SIG-M5 treated with dmso at 0.1 percent for 504 hours (cell line): ENCODE results near the gene FAM50B.

Experiments
- DNase-seq: peaks from one replicate; lab custom pipeline; 2025; ENCODE audit not compliant: unreplicated experiment; lab: John Stamatoyannopoulos, UW

Gene FAM50B

DNA sequence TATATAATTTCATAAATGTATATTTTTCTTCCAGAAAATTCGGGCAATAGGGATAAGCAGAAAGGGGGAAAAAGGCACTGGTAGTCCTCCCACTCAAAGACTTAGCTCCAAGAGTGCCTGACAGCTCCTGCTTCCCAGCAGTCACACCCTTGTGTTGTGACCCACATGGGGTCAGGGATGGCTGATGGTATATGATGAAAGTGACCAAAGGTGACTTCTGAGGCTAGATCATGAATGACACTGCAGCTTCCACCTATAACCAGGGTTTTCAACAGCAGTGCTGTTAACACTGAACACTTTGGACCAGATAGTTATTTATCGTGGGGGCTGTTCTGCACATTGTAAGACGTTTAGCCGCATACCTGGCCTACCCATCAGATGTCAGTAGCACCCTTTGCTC is 22.3 kb downstream of the FAM50B start:
- no peak for DNase-seq

DNA sequence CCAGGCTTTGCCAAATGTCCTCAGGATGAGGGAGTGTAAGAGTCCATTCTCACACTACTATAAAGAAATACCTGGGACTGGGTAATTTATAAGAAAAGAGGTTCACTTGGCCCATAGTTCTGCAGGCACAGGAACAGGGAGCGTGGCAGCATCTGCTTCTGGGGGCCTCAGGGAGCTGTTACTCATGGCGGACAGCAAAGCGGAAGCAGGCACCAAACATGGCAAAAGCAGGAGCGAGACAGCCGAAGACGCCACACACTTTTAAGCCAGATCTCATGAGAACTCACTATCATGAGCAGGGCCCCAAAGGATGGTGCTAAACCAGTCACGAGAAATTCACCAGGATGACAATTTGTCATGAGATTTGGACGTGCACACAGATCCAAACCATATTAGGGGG is 22.8 kb downstream of the FAM50B start:
- DNase-seq: no peak

DNA sequence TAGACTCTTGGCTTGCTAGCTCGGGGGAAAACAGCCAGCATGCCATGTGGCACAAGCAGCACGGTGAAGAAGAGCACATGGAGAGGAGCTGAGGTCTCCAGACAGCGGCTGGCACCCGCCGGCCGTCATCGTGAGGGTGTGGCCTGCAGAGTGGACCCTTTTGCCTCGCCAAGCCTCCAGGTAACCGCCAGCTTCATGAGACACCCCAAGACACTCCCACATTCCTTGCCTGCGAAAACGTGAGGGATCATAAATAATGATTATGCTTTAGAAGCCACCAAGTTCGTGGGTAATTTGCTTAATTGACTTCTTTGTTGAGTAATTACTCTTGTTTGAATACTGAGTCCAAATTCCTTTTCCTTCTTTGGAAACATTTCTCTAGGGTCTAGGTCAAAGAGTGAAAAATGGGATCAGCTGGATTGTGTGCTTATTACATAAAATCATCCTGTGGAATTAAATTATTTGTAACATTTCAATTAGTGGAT is 23.2 kb downstream of the FAM50B start:
- no peak for DNase-seq

DNA sequence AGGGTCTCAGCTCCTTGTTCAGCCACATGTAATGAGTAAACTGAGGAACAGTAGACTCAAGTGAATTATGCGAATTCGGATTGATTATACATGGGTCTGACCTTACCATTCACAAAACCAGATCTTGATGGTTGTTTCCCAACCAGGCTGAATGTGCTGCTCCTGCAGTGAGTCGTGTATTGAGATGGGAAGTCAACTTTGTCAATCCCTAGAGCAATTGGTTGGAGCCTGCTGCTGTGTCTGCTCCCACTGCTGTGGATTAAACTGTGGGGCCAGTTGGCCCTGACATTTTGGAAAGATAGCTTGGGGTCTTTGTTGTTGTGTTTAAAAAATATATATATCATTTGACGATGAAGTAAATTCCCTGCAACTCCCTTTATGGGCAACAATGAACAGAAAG is 23.9 kb downstream of the FAM50B start:
- DNase-seq: no peak

DNA sequence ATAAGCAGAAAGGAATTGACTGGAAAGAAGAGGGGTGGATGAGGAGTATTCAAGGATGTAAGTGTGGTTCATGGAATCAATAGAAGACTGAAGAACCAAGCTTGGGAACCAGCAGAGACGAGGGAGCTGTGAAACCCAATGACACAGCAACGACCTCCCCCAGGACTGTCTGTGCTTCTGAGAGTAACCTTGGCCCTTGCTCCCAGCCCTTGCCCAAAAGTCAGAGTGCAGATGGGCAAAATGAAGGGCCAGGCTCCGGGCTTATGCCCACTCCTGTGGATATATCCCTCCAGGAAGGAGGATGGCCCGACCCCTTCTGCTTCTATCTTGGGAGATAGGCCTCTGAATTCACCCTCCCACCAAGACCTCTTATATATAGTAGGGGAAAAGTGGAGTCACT is 24.9 kb downstream of the FAM50B start:
- DNase-seq: no peak

DNA sequence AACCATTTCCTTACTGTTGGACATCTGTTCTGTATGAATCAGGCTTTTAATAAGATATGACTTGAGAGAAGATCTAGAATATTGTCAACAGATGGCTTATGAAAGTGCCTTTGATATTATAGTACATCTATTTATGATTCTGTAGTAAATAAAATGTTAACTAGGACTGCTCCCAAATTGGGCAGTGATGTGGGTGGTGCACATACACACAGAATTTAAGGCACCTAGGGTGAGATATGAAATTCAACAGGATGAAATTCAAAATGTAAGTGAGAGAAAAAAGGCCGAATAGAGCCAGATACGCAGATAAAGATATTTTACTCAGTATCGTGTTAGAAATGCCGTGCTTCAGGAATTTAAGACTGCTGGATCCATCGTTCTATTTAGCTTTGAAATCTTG is 26.3 kb downstream of the FAM50B start:
- no peak for DNase-seq

DNA sequence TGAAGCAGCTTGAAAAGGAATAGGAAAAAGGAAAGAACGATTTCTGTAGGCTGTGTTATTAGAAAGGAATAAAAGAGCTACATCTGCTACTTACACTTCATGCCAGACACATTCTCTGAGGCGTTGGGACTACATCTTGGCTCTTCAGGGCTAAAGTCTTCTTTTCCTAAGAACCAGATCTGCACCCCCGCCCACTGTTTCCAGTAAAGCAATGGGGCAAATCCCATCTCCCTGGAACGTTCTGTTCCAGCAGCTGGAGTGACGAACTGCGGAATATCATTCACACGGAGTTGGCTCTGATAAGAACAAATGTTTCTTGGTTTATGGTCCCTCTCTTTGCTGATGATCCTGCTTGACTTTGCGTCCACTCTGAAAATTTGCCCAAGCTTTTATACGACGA is 26.9 kb downstream of the FAM50B start:
- no peak for DNase-seq

DNA sequence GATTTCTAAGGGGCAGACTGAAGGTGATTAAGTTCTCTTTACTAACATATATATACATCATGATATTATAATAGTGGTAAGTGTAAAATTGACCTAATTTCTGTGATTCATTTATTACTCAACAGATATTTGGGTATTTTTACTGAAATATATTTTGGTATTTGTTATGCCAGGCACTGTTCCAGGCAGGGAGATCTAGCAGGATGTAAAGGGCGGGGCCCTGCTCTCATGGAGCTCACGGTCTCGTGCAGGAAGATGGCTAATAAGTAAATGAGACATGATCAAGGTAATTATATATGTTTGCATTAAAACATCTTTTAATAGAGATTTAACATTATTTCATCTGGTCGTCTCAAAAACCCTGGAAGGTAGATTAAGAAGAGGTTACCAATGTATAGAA is 27.7 kb downstream of the FAM50B start:
- DNase-seq: no peak

DNA sequence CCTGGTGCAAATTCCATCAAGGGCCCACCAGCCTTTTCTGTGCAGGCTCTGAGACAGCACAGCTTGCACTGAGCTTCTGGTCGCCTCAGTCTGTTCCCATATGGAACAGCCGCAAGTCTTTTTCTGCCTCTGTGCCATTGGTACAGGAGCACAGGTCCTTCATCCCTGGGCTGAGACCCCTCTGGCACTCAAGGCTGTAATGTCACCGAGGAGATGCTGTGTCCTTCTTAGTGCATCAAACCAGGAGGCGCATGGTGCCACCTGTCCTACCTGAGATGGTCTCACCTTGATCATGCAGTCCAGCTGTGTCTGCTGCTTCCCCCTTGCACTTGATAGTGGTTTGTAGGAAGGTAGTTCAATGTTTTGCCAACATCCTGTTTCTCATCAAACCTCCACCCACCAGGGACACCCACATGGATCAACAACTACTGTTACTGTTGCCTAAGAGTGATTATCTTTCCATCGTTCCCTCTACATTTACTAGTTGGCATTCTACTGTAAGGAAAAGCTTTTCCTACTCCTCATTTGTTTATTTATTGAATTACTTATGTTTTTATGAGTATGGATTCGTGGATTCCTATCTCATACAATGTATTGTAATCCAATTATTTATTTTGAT is 29.0 kb downstream of the FAM50B start:
- no peak for DNase-seq

DNA sequence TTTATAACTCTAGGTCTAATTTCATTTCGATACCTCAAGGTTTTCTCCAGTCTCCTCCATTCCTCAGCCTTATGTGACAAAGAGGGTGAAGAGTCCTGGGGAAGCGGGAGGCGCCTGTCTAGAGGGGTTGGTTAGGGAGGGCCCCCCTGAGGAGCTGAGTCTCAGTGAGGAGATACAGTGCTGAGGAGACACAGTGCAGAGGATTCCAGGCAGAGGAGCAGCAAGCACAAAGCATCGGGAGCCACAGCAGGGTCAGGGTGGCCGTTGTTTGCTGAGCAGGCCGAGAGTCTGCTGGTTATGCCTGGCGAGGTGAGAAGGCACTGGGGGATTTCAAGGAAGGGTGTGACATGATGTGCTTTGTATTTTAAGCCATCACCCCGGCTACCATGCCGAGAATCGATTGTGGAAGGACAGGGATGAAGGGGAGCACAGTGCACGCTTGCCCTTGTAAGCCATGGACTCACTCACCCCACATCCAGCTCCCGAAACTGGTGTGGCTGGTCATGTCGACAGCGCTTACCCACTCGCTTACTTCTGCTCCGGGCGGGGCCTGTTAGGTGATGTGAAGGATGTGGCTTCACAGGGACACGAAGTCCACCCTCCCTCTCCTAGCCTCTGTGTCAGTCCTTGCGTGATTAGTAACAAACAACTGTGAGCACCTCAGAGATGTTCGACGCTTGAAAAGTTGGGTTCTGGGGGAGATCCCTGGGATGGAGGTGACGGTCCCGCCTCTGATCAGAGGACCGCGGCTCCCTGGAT is 30.2 kb downstream of the FAM50B start:
- DNase-seq: no peak

DNA sequence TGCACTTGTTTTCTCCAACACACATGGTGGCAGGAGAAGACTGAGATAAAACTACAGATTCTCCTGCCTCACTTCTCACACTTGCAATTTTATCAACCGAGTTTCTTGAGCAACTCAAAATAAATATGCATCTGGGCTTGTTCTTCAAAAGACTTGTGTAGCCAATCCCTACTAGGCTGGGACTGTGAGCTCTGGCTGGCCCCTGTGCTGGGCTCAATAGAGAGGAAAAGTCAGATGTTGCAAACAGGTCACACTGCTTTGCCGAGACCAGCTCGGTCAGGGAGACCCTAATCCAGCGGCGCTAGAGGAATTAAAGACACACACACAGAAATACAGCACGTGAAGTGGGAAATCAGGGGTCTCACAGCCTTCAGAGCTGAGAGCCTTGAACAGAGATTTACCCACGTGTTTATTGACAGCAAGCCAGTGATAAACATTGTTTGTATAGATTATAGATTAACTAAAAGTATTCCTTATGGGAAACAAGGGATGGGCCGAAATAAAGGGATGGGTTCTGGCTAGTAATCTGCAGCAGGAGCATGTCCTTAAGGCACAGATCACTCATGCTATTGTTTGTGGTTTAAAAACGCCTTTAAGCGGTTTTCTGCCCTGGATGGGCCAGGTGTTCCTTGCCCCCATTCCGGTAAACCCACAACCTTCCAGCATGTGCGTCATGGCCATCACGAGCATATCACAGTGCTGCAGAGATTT is 32.7 kb downstream of the FAM50B start:
- DNase-seq: no peak

DNA sequence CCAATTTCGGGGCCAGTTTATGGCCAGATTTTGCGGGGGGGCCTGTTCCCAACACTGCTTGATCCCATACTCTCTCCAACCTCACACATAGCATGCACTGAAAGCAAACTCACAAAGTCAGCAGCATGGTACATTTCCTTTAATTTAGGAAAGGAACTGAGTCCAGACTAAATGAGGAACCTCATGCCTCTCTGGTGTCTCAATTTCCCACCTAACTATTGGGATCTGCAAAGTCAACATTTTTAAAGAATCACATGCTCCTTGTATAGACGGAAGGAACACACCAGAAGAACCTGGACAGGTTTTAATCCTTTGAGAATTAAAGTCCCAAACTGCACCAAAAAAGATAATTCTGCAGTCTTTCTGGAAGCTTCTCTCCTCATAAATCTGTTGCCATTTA is 33.3 kb downstream of the FAM50B start:
- no peak for DNase-seq

DNA sequence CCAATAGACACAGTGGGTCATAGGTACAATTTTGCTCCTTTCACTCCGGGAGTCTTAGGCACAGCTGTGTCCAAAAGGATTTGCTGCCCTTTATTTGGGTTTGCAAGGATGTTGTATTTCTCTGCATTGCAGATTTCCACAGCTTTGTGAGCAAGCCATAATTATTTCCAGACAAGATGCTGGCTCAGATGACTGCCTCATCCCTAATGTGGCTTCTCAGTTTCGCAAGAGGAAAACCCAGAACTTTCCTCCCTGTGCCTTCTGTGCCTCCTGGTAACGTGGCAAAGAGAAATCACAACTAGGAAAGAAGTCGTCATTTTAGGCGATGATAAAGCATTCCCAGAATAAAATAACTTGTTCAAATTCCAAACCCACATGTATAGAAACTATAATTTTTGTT is 33.7 kb downstream of the FAM50B start:
- DNase-seq: no peak

DNA sequence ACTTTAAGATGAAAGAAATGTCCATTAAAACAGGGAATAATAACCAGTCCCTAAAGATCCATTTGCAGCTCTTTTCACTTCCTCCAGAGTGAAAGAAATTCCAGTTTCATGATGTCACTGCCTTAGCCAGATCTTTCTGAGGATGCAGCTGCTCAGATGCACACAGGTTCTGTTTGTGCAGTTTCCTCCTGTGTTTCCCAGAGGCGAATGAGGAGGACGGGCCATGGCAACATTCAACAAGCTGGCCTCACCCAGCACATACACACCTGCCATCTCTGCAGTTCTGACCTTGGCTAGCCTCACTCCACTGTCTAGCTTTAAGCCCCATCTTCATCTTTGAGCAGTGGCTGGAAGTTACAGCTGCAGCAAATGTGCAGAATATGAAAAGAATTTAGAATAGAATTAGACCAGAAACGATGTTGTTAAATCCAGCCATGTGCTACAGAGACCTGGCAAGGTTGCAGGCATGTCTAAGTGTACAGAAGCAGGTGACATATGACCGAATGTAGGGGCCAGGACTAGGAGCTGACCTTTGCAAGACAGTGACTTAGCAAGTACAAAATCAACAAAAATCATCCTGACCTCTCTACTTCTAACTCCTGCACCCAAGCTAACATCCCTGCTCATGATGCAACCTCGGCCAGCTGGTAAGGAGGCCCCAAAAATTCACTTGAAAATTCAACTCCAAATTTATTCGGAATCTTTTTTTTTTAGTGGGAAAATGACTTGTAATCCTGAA is 35.0 kb downstream of the FAM50B start:
- DNase-seq: no peak

DNA sequence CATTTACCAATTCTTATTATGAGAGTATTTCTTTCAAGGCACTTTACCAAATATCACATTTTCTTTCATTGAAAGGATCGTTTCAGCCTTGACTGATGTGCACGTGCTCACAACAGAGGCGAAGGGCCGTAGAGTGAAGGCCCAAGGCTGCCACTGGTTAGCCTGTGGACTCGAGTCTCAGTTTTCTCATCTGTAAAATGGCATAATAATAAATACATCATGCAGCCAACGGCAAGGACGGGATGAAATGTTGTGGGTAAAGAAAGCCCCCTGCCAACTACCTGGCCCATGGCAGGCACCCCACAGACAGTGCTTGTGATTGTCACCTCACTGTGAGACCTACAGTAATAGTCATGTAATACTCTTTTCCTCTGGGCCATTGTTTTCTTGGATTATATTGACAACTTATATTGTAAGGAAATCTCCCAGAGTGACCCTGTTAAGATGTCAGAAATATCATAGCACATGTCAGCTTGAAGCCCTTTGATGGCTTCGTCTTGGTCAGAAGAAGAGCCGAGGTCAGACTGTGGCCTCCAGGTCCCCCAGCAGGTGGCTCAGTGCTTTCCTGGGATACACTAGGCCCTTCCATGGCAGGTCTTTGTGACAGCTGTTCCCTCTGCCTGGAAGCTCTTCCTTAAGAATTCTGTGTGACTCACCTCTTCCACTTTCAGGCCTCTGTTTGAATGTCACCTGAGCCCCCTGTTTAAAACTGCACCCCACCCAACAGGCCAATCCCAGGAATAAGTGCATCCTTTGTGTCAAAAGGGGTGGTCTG is 36.3 kb downstream of the FAM50B start:
- no peak for DNase-seq

DNA sequence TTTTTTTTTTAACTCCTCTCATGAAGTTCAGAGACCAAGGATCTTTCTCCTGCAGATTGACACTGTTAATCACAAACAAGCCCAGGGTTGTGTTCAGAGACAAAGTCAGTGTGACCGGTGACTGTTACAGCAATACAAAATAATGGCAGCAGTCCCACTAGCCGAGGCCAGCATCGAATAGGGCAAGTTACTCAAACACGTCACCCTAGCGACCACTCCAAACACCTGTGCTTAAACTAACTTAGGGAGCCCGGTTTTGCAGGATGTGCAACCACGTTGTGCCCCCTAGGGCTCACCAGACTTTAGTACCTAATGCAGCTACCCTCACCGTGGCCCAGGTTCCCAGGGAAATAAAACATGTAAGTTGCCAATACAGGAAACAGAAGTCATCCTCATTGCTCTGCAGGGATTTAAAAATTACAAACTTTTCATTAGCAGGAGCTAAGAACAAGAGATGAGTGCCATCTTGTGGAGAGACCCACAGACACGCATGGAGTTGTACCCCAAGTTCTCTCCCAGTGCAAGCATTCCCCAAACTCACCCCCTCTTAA is 38.1 kb downstream of the FAM50B start:
- no peak for DNase-seq

DNA sequence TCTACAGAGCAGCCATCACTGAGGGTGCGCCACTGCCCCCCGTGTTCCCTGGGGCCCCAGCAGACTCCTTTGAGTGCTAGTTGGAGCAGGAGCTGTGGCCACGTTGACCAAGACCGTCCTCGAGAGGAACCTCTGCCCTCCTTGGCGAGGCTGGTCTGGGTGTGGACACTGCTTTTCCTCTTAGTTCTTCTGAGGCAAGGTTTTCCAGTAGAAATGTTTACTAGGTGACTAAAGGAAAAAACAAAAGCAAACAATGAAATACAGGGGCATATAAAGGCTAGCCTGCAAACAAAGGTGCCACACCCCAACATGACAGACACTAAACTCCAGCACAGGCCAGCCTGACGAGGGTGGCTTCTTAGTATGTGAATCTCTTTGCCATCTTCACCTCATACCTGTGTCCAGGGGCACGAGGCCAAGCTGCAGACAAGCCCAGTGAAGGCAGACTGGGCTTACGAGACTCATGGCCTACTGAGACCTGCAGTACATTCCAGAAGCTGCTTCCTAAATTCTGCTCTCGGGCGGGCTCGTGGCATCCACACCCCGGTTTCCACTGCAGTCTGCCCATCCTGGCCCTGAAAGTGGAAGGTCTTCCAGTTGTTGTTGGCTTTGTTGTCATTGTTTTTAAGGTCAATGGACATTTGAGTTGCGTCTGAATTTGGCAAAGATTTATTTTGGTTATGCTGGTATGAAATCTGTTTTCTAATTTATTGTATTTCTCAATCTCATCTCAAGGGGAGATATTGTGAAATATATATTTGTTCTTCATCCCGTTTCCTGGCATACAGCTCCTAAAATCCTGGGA is 39.2 kb downstream of the FAM50B start:
- no peak for DNase-seq

DNA sequence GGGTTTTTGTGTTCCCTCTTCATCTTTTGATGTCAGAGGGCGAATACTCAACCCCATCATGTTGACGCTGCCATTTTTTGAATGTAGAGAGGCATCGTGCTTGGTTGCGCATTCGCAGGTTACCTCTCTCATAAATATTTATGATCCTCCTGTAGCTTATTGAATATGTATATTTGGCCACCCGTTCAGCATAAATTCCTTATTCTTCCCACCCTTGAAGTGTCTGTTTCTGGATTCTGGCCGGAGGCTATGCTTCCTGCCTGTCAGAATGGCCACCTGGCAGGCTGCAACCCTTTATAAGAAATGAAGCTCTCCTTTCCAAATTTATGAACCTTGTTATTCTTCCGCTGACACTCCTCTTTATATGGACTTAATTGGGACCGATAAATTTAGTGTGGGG is 40.9 kb downstream of the FAM50B start:
- no peak for DNase-seq

DNA sequence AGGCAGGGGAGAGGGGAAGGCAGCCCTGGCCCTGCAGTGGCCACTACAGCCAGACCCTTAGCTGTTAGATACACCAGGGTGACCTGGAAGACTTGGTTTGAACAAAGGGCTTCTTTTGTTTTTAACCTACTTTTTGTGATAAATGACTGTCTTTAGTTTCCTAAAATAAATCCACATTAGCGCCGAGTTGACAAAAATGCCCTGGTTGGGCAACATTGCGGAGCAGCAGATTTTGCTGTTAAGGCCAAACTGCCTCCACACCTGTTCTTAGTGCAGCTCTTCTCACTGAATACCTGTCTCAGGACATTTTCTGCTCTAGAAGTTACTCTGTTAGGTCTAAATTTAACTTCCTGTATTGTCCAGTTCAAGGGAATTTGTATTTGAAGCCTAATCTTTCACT is 42.7 kb downstream of the FAM50B start:
- no peak for DNase-seq

DNA sequence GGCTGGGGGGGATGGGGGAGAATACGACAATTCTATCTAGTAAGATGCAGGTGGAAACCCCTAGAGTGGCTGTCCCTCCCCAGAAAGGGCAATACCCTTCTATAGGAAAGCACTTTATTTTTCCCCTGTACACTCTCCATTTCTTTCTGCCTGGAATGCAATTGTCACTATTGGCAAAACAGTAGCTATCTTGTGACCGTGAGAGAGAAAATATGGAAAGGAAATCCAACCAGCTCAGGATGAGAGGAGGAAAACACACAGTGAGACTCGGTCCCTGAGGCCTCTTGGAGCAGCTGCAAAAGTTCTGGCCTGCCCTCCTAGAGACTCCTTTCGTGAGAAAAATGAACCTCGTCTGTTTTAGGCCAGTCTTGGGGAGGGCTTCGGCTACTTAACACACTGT is 43.4 kb downstream of the FAM50B start:
- no peak for DNase-seq
